ENCODE data around the gene PTK7. TPM values are rescaled to one million over a fixed set of nuclear protein-coding genes. Genes with fewer than 3 reads are reported as not detected.

The PTK7 gene
- total RNA-seq, 3 donors from 2014 or later = 7.0 to 57.1 (median 52.1) TPM

- DNase-seq (ENCODE audit: low spot score in 2 of 2) = no peak
- no peak overlapping the region for H3K27ac ChIP-seq
- no peaks in the 10 kb centered on the region for H3K4me1 ChIP-seq
- H3K27me3 ChIP-seq = no peaks in the 10 kb centered on the region
- no peak overlapping the region for H3K4me3 ChIP-seq
- intact Hi-C loops (cut with DNase I; ENCODE audit: low total_unique reads) = no loop called here
- H3K9me3 ChIP-seq = no peaks in the 10 kb centered on the region
- no peak for TF ChIP-seq POLR2A (IDR thresholded peaks at IDR 0.05)
- no peak for TF ChIP-seq POLR2AphosphoS5 (IDR thresholded peaks at IDR 0.05)
- TF ChIP-seq CTCF (IDR thresholded peaks at IDR 0.05) = no peak
- peaks cover 11% of the 10 kb centered on the region for H3K36me3 ChIP-seq
Measured at GRCh38 chr6:43034190-43034525, 42.0 kb upstream of the PTK7 start.

- H3K27me3 ChIP-seq = no peaks in the 10 kb centered on the region
- peaks cover 11% of the 10 kb centered on the region for H3K36me3 ChIP-seq
- no peaks in the 10 kb centered on the region for H3K9me3 ChIP-seq
- TF ChIP-seq CTCF (IDR thresholded peaks at IDR 0.05) = no peak
- no peak for TF ChIP-seq POLR2A (IDR thresholded peaks at IDR 0.05)
- TF ChIP-seq POLR2AphosphoS5 (IDR thresholded peaks at IDR 0.05) = no peak
- no peak for DNase-seq (ENCODE audit: low spot score in 2 of 2)
- no peak overlapping the region for H3K27ac ChIP-seq
- H3K4me1 ChIP-seq = no peaks in the 10 kb centered on the region
- H3K4me3 ChIP-seq = no peak overlapping the region
- intact Hi-C loops (cut with DNase I; ENCODE audit: low total_unique reads) = no loop called here
Measured at GRCh38 chr6:43035495-43036194, 40.5 kb upstream of the PTK7 start.

GRCh38 chr6:43036712-43037111 is 39.4 kb upstream of the PTK7 start:
- no peak overlapping the region for H3K4me3 ChIP-seq
- intact Hi-C loops (cut with DNase I; ENCODE audit: low total_unique reads) = no loop called here
- no peaks in the 10 kb centered on the region for H3K9me3 ChIP-seq
- TF ChIP-seq POLR2AphosphoS5 (IDR thresholded peaks at IDR 0.05) = no peak
- no peak for TF ChIP-seq CTCF (IDR thresholded peaks at IDR 0.05)
- TF ChIP-seq POLR2A (IDR thresholded peaks at IDR 0.05) = no peak
- H3K36me3 ChIP-seq = peaks cover 11% of the 10 kb centered on the region
- DNase-seq (ENCODE audit: low spot score in 2 of 2) = no peak
- H3K27ac ChIP-seq = no peak overlapping the region
- H3K4me1 ChIP-seq = no peaks in the 10 kb centered on the region
- no peaks in the 10 kb centered on the region for H3K27me3 ChIP-seq

- Histone ChIP-seq H3K4me3 (no peak overlapping the region), H3K27ac (no peak overlapping the region), H3K36me3 (peaks cover 11% of the 10 kb centered on the region), H3K27me3 (no peaks in the 10 kb centered on the region), H3K4me1 (no peaks in the 10 kb centered on the region), H3K9me3 (no peaks in the 10 kb centered on the region)
- intact Hi-C loops (cut with DNase I; ENCODE audit: low total_unique reads) = no loop called here
- no peak for DNase-seq (ENCODE audit: low spot score in 2 of 2)
- TF ChIP-seq POLR2AphosphoS5 (IDR thresholded peaks at IDR 0.05) = no peak
- no peak for TF ChIP-seq POLR2A (IDR thresholded peaks at IDR 0.05)
- TF ChIP-seq CTCF (IDR thresholded peaks at IDR 0.05) = no peak
Measured at GRCh38 chr6:43037197-43037596, 38.9 kb upstream of the PTK7 start.

- intact Hi-C loops (cut with DNase I; ENCODE audit: low total_unique reads) = no loop called here
- TF ChIP-seq POLR2AphosphoS5 (IDR thresholded peaks at IDR 0.05) = no peak
- no peak for TF ChIP-seq CTCF (IDR thresholded peaks at IDR 0.05)
- no peak for TF ChIP-seq POLR2A (IDR thresholded peaks at IDR 0.05)
- no peaks in the 10 kb centered on the region for H3K4me1 ChIP-seq
- peaks cover 11% of the 10 kb centered on the region for H3K36me3 ChIP-seq
- H3K27me3 ChIP-seq = no peaks in the 10 kb centered on the region
- H3K4me3 ChIP-seq = no peak overlapping the region
- DNase-seq (ENCODE audit: low spot score in 2 of 2) = no peak
- no peaks in the 10 kb centered on the region for H3K9me3 ChIP-seq
- H3K27ac ChIP-seq = no peak overlapping the region
Measured at GRCh38 chr6:43037706-43038105, 38.4 kb upstream of the PTK7 start.
